GM19467 (cell line): Measurements from ENCODE around the gene HRH2.
"Not testable (repeated sequence)": the region's sequence is repeated elsewhere in the genome, so short reads cannot be mapped to it uniquely, and the experiment has no call there.

ENCODE experiments used
- ATAC-seq: cut with Tn5 transposase; IDR thresholded peaks from one replicate; pipeline ENCODE4 v1.9.1; 2021; ENCODE audit warnings: mild to moderate bottlenecking, moderate library complexity; ENCODE audit not compliant: unreplicated experiment

The HRH2 gene

GRCh38 chr5:175735701-175736100, 77.8 kb downstream of the HRH2 start:
- ATAC-seq: no peak

DNA sequence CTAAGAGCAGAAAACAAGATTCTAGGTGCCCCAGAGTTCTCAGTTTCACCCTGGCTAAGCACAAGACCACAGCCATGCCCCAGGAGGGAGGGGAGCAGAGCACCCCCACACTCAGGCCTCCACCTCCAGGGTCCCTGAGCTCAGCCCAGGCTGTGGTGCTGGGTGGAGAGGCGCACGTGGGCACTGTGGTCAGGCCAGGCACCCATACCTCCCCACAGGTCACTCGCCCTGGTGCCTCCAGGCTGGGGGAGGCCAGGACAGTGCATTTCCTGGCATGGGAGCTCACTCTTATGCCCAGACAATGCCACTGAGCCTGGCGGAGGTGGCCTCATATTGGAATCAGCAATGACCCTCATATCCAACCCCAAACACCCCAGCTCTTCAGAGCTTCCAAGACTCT, 78.8 kb downstream of the HRH2 start:
- ATAC-seq: no peak

GRCh38 chr5:175737481-175737880, 79.6 kb downstream of the HRH2 start:
- no peak for ATAC-seq

- ATAC-seq: no peak
Measured at GRCh38 chr5:175738126-175738525, 80.3 kb downstream of the HRH2 start.

- ATAC-seq: no peak
Measured at GRCh38 chr5:175738602-175739133, 80.8 kb downstream of the HRH2 start.

GRCh38 chr5:175740014-175740413, 82.1 kb downstream of the HRH2 start:
- ATAC-seq: no peak

DNA sequence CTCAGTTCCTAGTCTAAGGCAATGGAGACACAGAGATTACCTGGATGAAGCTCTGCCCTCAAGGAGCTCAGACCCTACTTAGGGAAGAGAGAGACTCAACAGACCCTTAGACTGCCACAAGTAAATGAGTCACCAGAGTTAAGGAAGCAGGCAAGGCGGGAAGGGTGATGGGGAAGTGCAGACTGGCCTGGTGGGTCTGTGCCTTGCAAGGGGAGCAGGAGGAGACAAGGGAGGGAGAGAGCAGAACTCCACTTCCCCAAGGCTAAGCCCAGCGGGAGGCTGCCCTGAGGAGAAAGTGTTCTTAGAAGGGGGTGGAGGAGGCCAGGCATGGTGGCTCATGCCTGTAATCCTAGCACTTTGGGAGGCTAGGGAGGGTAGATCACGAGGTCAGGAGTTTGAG, 83.7 kb downstream of the HRH2 start:
- no peak for ATAC-seq

DNA sequence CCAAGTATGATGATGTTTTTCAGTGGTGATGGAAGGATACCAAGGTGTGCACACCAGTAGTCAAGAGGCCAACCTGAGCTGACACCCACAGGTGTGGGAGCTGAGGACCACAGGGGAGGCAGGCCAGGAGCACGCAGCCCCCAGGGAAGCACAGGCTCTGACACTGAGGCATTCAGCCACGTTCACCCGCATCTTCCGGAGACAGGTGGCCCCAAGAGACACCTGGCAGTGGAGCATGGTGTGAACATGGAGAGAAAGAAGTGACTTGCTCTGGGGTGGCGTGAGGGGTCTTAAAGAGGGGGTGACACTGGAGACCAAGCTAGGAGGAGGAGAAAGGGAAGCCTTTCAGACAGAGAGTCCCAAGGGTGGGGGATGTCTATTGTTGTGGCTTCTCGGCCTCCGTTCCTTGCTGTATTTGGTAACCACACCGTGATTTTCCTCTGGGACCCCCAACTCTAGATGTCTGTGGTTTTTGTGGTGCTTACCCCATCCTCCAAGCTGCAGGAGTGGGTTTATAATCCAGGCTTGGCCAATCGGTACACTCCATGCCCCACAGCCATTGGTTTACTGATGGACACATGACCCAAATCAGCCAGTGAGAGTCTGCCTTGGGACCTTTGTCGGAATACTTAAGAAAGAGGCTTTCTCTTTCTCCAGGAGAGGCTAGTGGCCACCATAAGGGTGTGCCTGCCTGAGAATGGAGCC, 84.6 kb downstream of the HRH2 start:
- ATAC-seq: no peak

DNA sequence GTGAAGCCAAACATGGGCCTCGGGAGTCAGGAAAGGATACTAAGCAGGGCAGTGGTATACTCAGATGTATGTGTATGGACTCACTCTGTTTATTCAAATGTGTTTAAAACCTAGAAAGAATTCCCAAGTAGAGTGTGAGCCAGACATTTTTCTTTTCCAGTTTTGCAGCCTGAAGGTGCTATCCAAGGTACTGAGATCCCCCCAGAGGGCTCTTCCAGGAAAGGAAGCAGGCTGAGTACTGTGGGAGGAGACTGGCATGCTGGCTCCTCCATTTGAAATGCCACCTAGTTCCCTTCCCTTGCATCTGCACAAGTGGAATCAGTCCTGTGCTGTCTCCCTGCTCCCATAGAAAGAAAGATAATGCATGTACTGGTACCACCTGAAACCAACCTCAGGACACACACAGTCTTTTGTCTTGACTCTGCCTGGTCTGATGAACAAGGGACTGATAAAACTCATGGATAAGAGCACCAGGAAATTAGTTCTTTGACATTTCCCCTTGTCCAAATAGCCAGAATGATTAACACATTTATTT, 85.9 kb downstream of the HRH2 start:
- no peak for ATAC-seq

- no peak for ATAC-seq
Measured at GRCh38 chr5:175745210-175745609, 87.3 kb downstream of the HRH2 start.

DNA sequence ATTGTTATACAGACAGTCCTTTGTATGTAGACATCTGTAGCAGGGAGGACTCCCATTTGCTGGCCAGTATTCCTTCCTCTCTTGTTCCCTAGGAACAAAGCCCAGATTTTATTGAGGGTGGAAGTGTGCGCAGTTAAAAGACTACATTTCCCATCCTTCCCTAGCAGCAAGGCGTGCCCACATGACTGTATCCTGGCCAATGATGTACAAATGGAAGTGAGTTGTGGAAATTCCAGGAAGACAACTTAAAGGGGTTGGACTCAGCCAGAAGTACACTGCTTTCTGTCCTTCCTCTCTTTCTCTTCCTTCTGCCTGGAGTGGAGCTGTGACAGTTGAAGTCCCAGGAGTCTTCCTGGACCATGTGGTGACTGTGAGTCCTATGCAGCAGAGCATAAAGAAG, 89.0 kb downstream of the HRH2 start:
- ATAC-seq: no peak

DNA sequence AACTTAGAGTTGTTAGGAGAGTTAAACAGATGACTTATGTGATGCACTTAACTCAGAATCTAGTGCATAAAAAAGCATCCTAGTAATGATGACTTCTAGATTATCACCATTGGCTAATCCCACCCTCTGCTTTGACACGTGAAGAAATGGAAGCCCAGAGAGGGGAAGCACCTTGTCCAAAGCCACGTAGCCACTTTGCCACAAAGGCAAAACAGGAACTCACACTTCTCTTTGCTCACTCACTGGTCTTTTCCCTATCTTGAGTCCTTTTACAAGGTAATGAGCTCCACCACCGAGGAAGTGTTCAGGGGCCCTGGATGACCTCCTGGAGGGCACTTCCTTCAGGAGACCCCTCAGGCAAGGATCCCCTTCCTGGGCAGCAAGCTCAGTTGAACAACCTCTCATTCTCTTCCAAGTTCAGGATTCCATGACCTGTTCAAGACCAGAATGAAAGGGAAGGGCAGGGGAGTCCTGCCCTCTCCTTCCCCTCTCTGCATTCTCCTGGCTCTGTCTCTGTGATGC, 89.7 kb downstream of the HRH2 start:
- no peak for ATAC-seq

DNA sequence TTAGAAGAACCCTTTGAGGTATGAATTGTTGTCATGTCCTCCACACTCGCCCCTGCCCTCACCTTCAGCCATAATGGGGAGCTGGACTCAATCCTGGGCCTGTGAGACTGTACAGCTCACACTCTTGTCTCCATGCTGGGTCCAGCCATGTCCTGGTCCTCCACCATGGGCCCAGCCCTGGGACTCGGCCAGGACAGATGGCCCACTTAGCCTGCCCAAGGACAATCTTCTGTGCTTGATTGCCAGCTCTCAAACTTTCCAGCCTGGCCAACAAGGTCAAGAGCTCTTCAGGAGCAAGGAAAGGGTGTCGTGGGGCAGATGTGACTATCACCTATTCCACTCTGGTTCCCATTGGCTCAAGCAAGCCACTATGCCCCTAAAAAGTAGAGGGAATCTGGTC, 90.8 kb downstream of the HRH2 start:
- no peak for ATAC-seq

- ATAC-seq: no peak
Measured at GRCh38 chr5:175749591-175749990, 91.7 kb downstream of the HRH2 start.

GRCh38 chr5:175750511-175750931, 92.7 kb downstream of the HRH2 start:
- no peak for ATAC-seq

DNA sequence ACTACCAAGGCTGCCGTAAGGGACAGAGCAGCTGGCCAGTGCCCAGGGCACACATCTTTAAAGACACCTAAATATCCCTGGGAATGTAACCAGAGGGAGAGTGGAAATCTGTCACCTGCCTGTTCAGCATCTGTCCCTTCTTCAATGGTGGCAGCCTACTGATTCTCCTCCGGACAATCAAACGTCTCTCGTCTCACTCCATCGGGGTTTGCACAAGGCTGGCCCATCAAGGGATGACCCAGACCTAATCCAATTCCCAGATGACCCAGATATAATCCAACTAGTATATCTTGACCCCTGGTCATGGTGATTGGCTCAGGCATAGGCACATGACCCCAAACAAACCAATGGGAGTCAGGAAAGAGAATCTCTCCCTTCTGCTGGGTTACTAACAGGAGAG, 93.5 kb downstream of the HRH2 start:
- no peak for ATAC-seq

- ATAC-seq: no peak
Measured at GRCh38 chr5:175752826-175753535, 95.1 kb downstream of the HRH2 start.

- no peak for ATAC-seq
Measured at GRCh38 chr5:175753536-175754402, 95.9 kb downstream of the HRH2 start.

DNA sequence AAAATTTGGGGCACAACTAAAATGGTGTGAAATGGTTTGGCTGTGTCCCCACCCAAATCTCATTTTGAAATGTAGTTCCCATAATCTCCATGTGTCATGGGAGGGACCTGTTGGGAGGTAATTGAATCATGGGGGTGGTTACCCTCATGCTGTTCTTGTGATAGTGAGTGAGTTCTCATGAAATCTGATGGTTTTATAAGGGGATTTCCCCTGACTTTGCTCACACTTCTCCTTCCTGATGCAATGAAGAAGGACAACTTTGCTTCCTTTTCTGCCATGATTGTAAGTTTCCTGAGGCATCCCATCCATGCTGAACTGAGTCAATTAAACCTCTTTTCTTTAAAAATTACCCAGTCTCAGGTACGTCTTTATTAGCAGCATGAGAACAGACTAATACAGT, 102.1 kb downstream of the HRH2 start:
- ATAC-seq: not testable (repeated sequence)
